HuH-7.5 (cell line): ENCODE results near the gene ITGB2.

Experiments
- DNase-seq: peaks from one replicate; pipeline ENCODE4 v3.0.0; 2011; ENCODE audit warnings: low spot score

Gene ITGB2

DNA sequence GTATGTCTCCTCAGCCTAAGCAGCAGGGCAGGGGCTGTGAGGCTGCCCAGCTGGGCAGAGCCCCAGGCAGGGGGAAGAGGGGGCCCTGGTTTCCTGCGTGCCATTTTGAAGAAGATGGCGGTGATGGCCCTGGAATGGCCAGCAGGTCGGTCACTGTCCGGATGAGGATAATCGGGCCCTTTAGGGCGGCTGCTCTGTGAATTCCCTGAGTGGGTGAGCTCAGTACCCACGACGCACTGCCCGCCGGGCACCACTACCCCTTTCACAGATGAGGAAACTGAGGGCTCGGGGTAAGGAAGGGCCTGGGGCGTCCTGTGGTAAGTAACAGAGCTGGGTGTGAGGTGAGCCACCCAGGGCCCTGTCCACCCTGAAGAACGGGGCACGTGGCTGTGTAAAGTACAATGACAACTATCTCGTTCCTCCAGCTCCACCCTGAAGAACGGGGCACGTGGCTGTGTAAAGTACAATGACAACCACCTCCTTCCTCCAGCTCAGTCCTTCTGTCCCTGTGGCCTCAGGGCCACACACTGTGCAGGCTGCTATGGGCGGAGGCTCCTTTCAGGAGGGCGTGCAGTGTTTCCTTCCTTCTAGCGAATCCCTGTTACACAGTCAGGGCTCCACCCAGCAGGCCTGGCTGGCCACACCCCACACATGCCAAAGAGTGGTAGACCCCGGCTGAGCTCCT, 23.2 kb downstream of the ITGB2 start:
- DNase-seq, result no peak

DNA sequence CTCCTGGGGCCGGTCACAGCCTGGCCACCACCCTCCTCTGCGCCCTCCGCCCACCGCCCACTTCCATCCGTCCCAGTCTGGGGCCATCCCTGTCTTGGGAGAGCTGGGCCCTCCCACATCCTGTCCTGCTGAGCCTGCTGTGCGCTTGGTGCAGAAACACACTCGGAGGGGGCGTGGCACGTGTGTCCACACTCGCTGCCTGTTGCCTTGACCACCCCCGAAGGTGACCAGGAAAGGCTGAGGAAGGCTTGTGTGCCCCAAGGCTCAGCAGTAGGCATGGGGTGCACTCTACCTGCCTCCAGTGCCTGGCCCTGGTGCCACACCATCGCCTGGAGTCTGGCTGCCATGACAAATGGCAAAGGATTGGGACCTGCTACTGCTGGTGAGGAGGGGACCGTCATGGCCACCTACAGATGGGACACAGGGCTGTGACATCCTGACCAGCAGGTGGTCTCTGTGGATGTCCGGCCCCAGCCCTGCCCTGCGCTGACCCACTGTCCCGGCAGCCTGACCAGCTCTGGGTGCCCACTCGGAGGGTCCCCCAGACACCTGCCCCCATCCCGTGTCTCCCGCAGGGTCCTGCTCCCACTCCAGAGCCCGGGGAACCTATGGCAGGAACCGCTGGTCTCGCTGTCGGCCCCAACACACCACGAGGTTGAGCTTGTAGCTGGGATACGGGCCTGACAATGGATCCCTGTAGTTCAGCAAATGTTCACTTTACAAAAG, 24.0 kb downstream of the ITGB2 start:
- DNase-seq, result no peak

DNA sequence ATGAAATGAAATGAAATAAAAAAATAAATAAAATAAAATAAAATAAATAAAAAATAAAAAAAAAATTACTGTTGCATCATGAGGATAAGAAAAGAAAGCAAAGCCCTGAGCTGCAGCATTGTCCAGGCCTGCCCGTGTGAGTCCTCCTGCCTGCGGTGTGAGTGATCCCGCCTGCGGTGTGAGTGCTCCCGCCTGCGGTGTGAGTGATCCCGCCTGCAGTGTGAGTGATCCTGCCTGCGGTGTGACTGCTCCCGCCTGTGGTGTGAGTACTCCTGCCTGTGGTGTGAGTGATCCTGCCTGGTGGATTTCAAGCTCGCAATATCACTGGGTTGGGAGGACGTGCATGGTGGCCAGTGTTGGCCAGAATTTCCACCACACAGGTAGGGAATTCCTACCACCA, 24.8 kb downstream of the ITGB2 start:
- no peak for DNase-seq

DNA sequence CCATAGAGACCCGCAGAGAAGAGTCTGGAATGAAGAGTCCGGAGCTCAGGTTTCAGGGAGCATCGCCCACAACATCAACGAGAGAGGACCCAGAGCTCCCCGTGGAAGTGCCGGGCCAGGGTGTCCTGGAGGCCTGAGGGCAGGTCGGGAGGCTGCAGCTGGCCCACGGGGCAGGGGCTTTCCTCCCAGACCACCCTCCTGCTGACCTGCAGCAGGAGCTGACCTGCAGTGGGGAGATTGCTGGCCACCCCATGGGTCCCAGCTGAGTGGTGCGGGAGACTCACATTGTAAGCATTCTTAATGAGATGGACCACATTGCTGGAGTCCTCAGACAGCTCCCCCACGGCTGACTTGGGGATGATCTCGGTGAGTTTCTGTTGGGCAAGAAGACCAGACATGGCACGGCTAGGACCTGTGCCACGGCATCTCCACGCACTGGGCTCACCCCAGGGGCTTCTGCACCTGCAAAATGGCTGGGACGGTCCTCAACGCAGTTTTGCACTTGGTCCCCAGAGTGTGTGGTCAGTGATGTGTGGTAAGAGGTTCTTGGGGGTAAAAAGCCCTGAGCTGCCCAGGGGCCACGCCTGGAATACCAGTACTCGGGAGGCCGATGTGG, 25.9 kb downstream of the ITGB2 start:
- DNase-seq, result no peak

DNA sequence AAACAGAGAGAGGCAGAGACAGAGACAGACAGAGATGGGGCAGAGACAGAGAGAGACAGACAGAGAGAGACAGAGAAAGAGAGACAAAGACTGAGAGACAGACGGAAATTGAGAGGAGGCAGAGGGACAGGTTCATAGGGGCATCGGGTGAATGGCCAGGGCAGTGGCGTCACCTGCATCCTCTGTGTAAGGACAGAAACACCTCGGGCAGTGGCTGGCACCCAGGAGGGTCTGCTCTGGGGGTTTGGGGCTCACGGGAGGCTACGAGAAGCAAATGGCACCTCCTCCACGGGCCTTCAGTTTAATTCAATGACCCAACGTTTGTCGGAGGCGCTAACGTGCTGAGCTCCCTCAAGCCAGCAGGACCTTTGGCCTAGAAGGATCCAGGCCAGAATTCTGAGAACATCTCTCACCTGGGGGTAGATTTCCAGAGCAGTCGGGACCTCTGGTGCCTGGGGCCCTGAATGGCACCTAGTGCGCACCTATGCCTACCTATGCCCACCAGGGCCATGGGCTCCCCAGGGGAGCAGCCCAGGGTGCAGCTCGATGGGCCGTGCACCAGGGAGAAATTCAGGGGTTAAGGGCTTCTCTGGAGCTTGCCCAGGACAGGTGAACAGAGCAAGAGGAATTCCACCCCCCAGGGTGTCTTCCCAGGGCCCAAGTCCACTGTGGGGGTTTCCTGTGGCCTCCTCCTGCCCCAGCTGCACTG, 26.6 kb downstream of the ITGB2 start:
- no peak for DNase-seq

DNA sequence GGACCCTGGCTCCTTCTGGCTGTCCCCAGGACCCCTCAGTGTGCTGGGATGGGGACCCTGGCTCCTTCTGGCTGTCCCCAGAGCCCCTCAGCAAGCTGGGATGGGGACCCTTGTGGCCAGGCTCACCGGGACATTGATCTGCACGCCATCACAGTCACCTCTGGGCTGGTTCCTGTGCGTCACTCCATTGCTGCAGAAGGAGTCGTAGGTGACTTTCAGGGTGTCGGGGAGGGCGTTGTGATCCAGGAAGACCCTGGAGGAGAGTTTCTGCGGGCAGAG, 27.5 kb downstream of the ITGB2 start:
- no peak for DNase-seq

DNA sequence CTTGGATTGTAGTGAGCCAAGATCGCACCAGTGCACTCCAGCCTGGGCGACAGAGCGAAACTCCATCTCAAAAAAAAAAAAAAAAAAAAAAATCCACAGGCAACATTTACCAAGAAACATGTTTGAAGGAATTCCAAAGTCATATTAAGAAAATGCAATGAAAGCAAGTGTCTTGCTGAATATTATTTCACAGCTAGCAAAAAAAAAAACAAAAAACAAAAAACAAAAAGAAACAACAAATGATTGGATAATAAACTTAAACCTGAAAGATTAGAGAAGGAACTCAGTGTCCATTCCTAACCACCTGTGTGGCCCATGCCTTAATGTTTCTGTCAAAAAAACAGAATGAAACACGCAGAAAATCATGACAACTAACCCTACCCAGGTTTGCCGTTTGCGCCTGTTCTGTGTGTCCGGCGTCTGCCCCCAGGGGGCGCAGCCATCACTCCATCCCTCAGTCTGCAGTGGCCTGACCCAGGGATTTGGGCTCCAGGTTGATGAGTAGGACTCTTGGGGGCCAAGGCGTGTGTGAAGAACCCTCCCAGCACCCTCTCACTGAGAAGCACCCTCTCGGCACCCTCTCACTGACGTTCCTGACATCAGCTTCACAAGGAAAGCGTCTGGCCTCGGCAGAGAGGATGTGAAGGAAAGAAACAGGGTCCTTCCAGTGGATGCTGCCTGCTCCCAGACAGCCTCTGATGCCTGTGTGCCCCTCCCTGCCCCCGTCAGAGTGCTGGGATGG, 28.0 kb downstream of the ITGB2 start:
- peak; percentile 76 for DNase-seq

DNA sequence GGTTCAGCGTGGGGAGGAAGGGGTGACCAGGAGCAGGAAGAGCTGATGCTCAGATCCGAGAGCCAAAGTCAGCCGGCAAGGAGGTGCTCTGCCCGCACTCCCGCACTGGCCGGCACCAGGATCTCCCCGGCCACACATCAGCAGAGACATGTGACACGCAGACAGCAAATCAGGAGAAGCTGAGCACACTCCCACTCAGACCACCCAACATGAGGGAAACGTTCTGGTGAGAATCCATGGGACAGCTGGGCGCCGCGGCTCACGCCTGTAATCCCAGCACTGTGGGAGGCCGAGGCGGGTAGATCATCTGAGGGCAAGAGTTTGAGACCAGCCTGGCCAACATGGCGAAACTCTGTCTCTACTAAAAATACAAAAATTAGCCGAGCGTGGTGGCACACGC, 28.6 kb downstream of the ITGB2 start:
- no peak for DNase-seq

DNA sequence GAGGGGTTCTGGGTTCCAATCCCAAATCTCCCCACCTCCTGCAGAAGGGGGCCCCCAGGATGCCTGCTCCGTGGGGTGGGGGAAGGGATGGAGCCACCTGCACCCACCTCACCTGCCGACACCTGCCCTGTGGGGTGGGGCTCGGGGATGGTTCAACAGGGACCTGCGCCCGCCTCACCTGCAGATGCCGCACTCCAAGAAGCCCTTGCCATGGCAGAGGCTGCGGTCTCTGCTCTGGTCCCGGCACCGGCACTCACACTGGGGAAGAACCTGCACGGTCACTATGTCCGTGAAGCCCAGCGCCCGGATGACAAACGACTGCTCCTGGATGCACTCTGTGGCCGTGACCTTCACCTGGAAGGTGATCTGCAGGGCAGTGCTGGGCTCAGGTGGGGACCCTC, 29.1 kb downstream of the ITGB2 start:
- no peak for DNase-seq

DNA sequence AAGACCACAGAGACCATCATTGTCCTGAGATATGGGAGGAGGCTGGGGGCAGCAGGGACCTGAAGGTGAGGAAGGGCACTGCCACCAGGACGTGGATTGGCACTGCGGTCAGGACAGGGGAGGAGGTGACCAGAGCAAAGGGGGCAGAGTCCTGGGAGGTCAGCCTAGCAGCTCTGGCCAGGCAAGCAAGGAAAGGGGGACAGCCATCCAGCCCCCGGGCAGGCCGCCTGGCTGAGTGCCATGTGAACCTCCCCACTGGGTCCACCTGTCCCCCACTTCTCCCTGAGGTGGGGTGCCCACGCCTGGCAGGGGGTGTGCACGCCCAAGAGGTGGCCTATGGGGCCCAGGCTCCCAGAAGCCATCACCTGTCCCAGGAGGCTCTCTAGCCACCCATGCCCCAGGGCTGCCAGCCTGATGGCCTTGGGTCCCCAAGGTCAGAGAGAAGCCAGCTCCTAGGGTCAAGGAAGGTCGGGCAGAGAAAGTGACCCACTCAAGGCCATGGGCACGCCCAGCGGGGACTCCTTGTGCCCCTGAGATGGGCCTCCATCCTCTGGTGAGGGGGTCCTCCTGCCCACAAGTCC, 29.6 kb downstream of the ITGB2 start:
- no peak for DNase-seq

DNA sequence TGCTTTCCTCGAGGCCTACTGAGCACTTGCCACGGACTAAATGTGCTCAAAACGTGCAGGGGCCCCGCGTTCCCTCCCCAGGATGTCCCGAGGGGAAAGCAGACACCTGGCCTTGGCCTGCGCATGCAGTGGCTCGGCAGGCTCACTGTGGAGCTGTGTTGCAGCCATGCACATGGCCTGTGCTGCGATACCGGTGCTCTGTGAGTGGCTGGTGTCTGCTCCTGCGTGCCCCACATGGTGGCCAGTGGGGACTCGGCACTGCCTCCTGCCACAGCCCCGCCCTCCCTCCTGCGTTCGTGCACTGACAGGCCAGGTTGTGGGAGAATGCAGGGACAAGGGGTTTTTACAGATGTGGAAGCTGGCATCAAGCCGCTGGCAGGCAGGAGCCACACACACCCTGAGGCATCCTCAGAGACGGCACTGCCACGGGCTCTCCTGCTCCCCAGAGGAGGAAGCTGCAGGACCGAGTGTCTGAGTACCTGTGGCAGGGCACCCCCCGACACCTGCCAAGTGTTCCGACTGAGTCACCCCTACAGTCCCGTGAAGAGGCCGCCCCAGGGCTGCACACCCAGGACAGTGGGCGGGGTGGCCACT, 30.3 kb downstream of the ITGB2 start:
- DNase-seq, result no peak

DNA sequence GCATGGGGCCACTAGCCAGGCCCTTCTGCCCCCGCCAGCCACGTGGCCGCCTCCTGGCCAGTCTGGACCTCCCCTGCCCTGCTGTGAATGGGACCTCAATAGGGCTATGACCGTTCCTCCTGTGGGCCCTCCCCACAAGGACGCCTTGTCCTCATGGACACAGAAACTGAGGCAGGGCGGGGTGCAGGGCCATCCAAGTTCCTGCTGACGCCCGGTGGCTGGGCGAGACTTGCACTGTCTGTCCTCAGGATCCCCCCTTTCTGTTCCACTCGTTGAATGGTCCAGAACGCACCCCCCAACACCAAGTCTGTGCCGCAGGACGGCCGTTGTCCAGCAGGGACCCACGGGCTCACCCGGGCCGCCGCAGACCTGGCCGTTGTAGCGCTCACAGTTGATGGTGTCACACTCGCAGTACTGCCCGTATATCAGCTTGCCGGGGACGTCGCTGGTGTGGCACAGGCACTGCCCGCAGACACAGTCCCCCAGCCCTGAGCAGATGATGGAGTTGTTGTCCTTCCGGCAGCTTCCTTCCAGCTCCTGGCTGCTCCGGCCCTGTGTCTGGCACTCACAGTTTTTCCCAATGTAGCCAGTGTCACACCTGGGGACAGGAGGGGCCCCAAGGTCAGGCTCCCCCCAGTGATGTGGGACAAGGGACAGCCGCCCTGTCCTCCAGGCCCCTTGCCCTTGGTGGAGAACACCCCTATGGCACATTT, 30.9 kb downstream of the ITGB2 start:
- DNase-seq, result no peak

DNA sequence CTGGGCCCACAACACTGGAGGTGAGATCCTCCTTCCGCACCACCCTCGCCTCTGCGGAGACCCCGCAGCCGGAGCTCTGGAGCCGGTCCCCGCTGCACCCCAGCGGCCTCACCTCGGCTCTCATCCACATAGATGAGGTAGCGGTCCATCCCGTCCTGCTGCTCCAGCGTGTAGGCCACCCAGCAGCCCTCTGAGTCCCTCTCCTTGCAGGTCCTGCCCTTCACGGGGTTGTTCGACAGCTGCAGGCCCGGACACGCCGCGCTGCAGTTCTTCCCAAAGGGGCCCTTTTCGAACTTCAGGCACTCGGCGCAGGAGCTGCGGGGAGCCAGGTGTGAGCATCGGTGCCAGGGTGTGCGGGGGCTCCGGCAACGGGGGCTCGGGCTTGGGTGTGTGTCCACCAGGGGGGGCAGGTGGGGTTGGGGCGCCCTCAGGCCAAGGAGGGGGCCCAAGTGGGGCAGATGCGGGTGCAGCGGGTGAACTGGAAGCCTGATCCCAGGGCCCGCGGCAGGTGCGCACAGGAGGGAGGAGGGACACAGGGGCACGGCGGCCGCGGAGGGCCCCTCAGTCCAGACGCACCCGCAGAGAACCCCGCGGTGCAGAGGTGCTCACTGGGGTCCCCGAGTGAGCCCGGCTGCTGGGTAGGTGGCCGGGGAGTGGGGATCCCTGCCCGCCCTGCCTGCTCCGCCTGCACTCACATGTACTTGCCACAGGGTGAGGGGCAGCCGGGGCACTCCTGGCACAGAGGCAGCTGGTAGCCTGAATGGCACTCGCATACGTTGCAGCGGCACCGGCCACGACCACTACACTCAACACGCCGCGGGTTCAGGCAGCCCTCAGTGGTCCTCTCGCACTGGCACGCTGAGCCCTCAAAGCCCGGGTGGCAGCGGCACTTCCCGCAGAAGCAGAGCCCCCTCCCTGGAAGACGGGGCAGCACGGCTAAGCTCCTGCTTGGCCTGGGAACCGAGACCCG, 31.8 kb downstream of the ITGB2 start:
- no peak for DNase-seq

DNA sequence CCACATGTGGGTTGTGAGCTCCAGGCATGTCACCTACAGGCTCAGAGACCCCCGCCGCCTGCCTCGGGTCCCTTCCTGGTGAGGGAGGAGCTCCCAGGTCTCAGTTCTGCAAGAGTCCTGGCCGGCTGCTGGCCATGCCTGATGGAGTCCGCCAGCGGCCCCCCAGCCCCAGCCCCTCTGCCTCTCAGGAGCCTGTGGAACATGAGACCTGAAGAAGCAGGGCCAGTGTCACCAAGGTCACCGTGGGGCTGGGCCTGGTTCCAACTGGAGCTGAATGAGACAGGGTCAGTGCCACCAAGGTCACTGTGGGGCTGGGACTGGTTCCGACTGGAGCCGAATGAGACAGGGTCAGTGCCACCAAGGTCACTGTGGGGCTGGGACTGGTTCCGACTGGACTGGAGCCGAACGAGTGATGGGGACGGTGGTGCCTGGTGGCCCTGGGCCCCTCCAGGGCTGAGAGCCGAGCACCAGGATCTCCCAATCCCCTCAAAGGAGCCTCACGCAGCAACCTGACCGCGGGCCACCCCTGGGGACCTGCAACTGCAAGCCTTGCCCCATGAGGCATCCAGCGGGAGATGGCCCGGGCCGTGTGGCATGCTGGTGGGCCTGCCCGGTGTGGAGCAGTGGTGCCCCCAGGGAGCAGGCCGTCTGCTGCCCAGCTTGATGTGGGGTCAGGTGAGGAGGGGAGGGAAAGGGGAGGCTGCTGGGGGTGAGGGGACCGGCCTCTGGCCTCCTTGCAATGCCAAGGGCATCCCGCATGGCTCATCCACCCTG, 32.7 kb downstream of the ITGB2 start:
- no peak for DNase-seq

DNA sequence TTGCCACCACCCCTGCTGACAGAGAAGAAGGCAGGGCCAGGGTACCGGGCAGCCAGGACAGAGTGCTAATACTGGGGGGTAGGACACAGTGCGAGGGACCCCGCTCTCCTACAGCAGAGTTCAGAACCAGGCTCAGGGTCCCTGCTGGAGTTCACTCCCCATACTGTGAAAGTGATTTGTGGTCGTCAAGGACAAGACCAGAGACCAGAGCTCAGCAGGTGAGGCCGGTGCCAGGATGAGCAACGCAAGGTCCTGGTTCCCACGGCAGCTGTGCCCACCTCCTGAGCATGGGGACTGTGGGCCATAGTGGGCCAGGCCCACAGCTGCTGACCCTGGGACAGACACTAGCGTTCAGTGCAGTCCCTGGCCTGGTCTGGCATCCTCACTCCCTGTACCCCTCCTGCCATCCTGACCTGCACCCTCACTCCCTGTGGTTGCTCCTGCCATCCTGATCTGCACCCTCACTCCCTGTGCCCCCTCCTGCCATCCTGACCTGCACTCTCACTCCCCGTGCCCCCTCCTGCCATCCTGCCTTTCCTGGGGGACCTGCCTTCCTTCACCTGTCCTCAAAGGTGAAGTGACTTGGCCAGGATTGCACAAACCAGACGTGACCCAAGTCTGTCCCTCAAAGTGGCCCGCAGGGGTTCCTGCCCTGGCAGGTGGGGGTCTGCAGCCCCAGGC, 33.4 kb downstream of the ITGB2 start:
- DNase-seq, result no peak

DNA sequence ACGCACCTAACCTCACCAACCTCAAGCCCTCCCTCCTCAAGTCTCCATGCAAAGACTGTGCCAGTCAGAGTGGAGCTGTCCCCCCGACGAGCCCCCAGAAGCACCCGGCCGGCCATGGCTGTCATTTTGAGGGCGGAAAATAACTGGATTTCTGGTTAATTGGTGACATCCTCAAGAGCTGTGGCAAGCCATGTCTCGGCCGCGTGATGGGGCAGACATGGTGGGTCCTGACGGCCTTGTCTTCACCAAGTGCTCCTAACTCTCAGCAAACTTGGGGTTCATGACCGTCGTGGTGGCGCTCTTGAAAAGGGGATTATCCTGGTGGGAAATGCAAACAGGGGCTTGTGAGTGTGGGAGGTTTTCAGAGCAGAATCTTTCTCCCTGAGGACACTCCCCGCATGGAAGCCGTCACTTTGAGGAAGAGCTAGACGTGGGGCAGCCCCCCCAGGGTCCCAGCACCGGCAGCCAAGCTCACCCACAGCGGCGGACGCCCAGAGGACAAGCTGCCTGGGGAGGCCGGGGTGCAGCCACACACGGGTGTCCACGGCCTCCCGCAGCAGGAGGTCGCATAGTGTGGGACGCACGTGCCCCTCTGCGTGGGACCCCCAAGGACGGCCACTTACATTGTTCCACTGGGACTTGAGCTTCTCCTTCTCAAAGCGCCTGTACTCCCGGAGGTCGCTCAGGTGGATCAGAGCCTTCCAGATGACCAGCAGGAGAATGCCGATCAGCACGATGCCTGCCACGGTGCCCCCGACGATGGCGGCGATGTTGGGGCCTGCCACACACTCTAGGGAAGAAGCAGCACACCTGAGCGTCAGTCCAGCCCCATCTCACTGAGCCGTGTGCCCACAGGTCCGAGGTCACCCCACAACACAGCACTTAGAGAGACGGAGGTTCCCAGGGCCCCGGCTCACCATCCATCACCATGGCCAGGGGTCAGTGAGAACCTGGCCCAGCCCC, 34.3 kb downstream of the ITGB2 start:
- no peak for DNase-seq

DNA sequence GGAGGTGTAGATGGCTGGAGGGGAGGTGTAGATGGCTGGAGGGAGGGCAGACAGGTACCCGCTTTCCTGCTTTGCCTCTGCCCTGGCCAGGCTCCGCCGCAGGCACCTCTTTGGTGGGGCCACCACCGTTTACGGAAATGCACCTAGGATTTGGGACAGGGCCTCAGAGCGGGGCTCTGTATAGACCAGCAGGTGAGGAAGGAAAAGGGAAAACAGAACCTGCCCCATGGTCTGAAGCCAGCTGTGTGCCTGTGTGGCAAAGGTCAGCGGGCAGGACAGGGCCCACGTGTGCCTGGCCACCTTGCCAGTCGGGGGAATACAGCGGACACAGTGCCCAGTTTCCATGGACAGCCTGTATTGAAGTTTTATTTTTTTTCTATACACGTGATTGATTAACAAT, 35.1 kb downstream of the ITGB2 start:
- no peak for DNase-seq
